A549 (cell line): ENCODE results near the gene CDH4. TPM values are rescaled to one million over a fixed set of nuclear protein-coding genes. Genes with fewer than 3 reads are reported as not detected.

Experiments used
- ATAC-seq, 2 experiments: fragments of 200-7000 bp in 1 of 2; fragments of >200 bp in 1 of 2; cut with Nextera tagmentation in 1 of 2; cut with Tn5 transposase in 1 of 2; 3 replicates each; pipeline versions ENCODE4 v1.8.0 to v1.9.1; 2018 to 2020; ENCODE audit warnings: mild to moderate bottlenecking in 1 of 2, moderate library complexity in 1 of 2
- CTCF ChIA-PET: fragments of 300-600 bp; sonication (Branson Sonifier 250); formaldehyde crosslinking; extraction: SDS; loops from one replicate; lab custom pipeline; 2021; ENCODE audit warnings: antibody characterized with exemption, inconsistent platforms; lab: Yijun Ruan, JAX
- POLR2A ChIA-PET: fragments of 350-600 bp; formaldehyde crosslinking; extraction: SDS; loops from one replicate; lab custom pipeline; 2021; ENCODE audit warnings: antibody characterized with exemption, inconsistent platforms; lab: Yijun Ruan, JAX
- DNase-seq, 2 experiments: peaks; one replicate each; pipeline versions ENCODE4 v3.0.0 to v3.0.0-alpha.2; 2011 to 2016; ENCODE audit warnings: low read depth in 1 of 2, low spot score in 1 of 2
- FAIRE-seq: peaks from 2 replicates; lab custom pipeline; 2011; peaks lifted over from hg19 to GRCh38; lab: Jason Lieb, UNC
- H3K27ac ChIP-seq, 2 experiments: fragments of >200 bp; sonication (Bioruptor Twin); formaldehyde crosslinking; 3 replicates each; pipeline ENCODE4 v1.5.1; 2016 to 2017
- H3K4me1 ChIP-seq: fragments of >200 bp; sonication (Bioruptor Twin); formaldehyde crosslinking; 3 replicates; pipeline ENCODE4 v1.6.1; 2016
- H3K4me2 ChIP-seq: fragments of >200 bp; sonication (Bioruptor Twin); formaldehyde crosslinking; 3 replicates; pipeline ENCODE4 v1.6.1; 2016
- H3K4me3 ChIP-seq: fragments of >200 bp; sonication (Bioruptor Twin); formaldehyde crosslinking; 3 replicates; pipeline ENCODE4 v1.5.1; 2016
- H3K9me3 ChIP-seq: fragments of >200 bp; sonication (Bioruptor Twin); formaldehyde crosslinking; 3 replicates; pipeline ENCODE4 v1.6.1; 2016
- CBX8 ChIP-seq: fragments of 200-600 bp; sonication (generic); IDR thresholded peaks from 2 replicates; pipeline ENCODE4 v1.6.1; 2016
- CHD4 ChIP-seq: fragments of 200-600 bp; sonication (generic); IDR thresholded peaks from 2 replicates; pipeline ENCODE4 v1.6.1; 2016; ENCODE audit warnings: antibody characterized with exemption, mild to moderate bottlenecking, borderline replicate concordance
- EHMT2 ChIP-seq: fragments of 200-600 bp; sonication (generic); IDR thresholded peaks from 2 replicates; pipeline ENCODE4 v1.6.1; 2016; ENCODE audit warnings: antibody characterized with exemption, low read depth, mild to moderate bottlenecking, moderate library complexity
- FOSL2 ChIP-seq, 2 experiments: fragments of 450-650 bp in 1 of 2; fragments of >200 bp in 1 of 2; sonication (Bioruptor Twin) in 1 of 2; formaldehyde crosslinking; IDR thresholded peaks; 2 replicates each; pipeline versions ENCODE4 v1.5.0 to v1.6.1; 2016 to 2020; ENCODE audit warnings: mild to moderate bottlenecking in 1 of 2, moderate library complexity in 1 of 2
- FOXS1 ChIP-seq: fragments of 250-450 bp; sonication (Bioruptor Pico); IDR thresholded peaks from 2 replicates; pipeline ENCODE4 v1.5.0; 2020; ENCODE audit warnings: mild to moderate bottlenecking, moderate library complexity
- GATA3 ChIP-seq: IDR thresholded peaks from 2 replicates; pipeline ENCODE4 v1.6.1; 2012; ENCODE audit warnings: borderline replicate concordance
- HDAC2 ChIP-seq: fragments of 200-600 bp; sonication (generic); IDR thresholded peaks from 2 replicates; pipeline ENCODE4 v1.6.1; 2016
- HOXB13 ChIP-seq: fragments of 250-450 bp; sonication (Bioruptor Pico); IDR thresholded peaks from 2 replicates; pipeline ENCODE4 v1.5.0; 2020; ENCODE audit warnings: low read depth, mild to moderate bottlenecking, moderate library complexity
- KDM1A ChIP-seq: fragments of 200-600 bp; sonication (generic); IDR thresholded peaks from 2 replicates; pipeline ENCODE4 v1.6.1; 2016; ENCODE audit warnings: low read depth, mild to moderate bottlenecking
- KDM5A ChIP-seq: fragments of 200-600 bp; sonication (generic); IDR thresholded peaks from 2 replicates; pipeline ENCODE4 v1.6.1; 2016; ENCODE audit warnings: antibody characterized with exemption, mild to moderate bottlenecking
- MAX ChIP-seq: IDR thresholded peaks from 2 replicates; pipeline ENCODE4 v1.6.1; 2012
- NFE2L2 ChIP-seq: fragments of 150-350 bp; conservative IDR thresholded peaks from 2 replicates; pipeline ENCODE4 v1.6.1; 2014; ENCODE audit warnings: low read length
- NPAS2 ChIP-seq: fragments of 250-450 bp; sonication (Bioruptor Pico); IDR thresholded peaks from 2 replicates; pipeline ENCODE4 v1.8.0; 2022; ENCODE audit warnings: mild to moderate bottlenecking, moderate library complexity, borderline replicate concordance
- NR3C1 ChIP-seq: fragments of >200 bp; sonication (Bioruptor Twin); formaldehyde crosslinking; IDR thresholded peaks from 3 replicates; pipeline ENCODE4 v1.6.1; 2017
- PHF8 ChIP-seq: fragments of 200-600 bp; sonication (generic); IDR thresholded peaks from 2 replicates; pipeline ENCODE4 v1.6.1; 2016; ENCODE audit warnings: low read depth, mild to moderate bottlenecking, antibody characterized with exemption, moderate library complexity, borderline replicate concordance
- POLR2A ChIP-seq: IDR thresholded peaks from 2 replicates; pipeline ENCODE4 v1.6.1; 2012; ENCODE audit warnings: mild to moderate bottlenecking, low read length
- SREBF2 ChIP-seq: fragments of 450-650 bp; IDR thresholded peaks from 2 replicates; pipeline ENCODE4 v1.6.1; 2014; ENCODE audit warnings: mild to moderate bottlenecking, moderate library complexity
- ZFP36 ChIP-seq: fragments of 450-650 bp; IDR thresholded peaks from 2 replicates; pipeline ENCODE4 v1.6.1; 2014; ENCODE audit warnings: borderline replicate concordance; ENCODE audit not compliant: partially characterized antibody
- ZSCAN20 ChIP-seq: fragments of 250-450 bp; sonication (Bioruptor Pico); IDR thresholded peaks from 2 replicates; pipeline ENCODE4 v1.8.0; 2022; ENCODE audit warnings: mild to moderate bottlenecking, moderate library complexity
- WGBS: methylation state at CpG from one replicate; pipeline ENCODE4 v1.1.6; 2017; ENCODE audit errors: missing lambda C conversion rate; 5-methylcytosine and 5-hydroxymethylcytosine counted together
- polyA plus RNA-seq, 4 experiments: library from polyadenylated mRNA; depleted of rRNA in 3 of 4; stranded (reverse); fragments of >200 nt; fragmentation: RNase III in 1 of 4; extraction: RNeasy Plus Mini Kit Qiagen cat#74134 plus additional on column Dnase treatment in 1 of 4; gene quantifications; 2 replicates in 3 of 4; 3 replicates in 1 of 4; pipeline ENCODE4 v1.2.3, GENCODE V29; 2011 to 2017
- TF ChIP-seq, protein P1 (sequence below): fragments of 150-350 bp; IDR thresholded peaks from 2 replicates; pipeline ENCODE4 v1.6.1; 2014; ENCODE audit warnings: low read depth, mild to moderate bottlenecking, low read length

The CDH4 gene
- polyA plus RNA-seq, 2 of the 4 experiments (the other 2 are of a cell fraction), result 3.4 to 10.3 TPM

- WGBS, result 81% methylated on average over 23 of the region's 25 CpGs
- POLR2A ChIA-PET, result no interaction called here
- ATAC-seq, result no peak
Observed at GRCh38 chr20:61521687-61522420, 269.8 kb downstream of the CDH4 start.

GRCh38 chr20:61522498-61523090 is 270.5 kb downstream of the CDH4 start:
- POLR2A ChIA-PET, result no interaction called here
- FAIRE-seq, result no peak
- no peak for ATAC-seq

More at GRCh38 chr20:61521687-61522420, 269.8 kb downstream of the CDH4 start:
- Histone ChIP-seq H3K4me3 (no peak overlapping the region), H3K9me3 (no peaks in the 10 kb centered on the region), H3K4me1 (no peaks in the 10 kb centered on the region), H3K4me2 (no peak overlapping the region), H3K27ac (no peak overlapping the region)
- no peak for FAIRE-seq
- DNase-seq, result no peak
- CTCF ChIA-PET, result interaction anchor here (1.2 kb wide), 1 partner anchor 23 kb away, joined by 3 read pairs; no protein-coding TSS in a partner anchor
- no peak for TF ChIP-seq CBX8
- TF ChIP-seq, protein P1, sequence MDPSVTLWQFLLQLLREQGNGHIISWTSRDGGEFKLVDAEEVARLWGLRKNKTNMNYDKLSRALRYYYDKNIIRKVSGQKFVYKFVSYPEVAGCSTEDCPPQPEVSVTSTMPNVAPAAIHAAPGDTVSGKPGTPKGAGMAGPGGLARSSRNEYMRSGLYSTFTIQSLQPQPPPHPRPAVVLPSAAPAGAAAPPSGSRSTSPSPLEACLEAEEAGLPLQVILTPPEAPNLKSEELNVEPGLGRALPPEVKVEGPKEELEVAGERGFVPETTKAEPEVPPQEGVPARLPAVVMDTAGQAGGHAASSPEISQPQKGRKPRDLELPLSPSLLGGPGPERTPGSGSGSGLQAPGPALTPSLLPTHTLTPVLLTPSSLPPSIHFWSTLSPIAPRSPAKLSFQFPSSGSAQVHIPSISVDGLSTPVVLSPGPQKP, result no peak
- no peak for TF ChIP-seq ZFP36
- TF ChIP-seq POLR2A, result no peak
- no peak for TF ChIP-seq FOXS1 (CRISPR knock-in tag)
- TF ChIP-seq KDM1A, result no peak
- no peak for TF ChIP-seq FOSL2 (IDR thresholded peaks at IDR 0.05)
- TF ChIP-seq FOSL2 (CRISPR knock-in tag; IDR thresholded peaks at IDR 0.05), result no peak
- TF ChIP-seq NFE2L2, result no peak
- TF ChIP-seq GATA3, result no peak
- no peak for TF ChIP-seq HOXB13 (CRISPR knock-in tag)
- TF ChIP-seq PHF8, result no peak

GRCh38 chr20:61523145-61523544 is 271.1 kb downstream of the CDH4 start:
- Histone ChIP-seq H3K9me3 (no peaks in the 10 kb centered on the region), H3K4me3 (no peak overlapping the region), H3K4me2 (no peak overlapping the region), H3K4me1 (no peaks in the 10 kb centered on the region), H3K27ac (no peak overlapping the region)
- no peak for FAIRE-seq
- no peak for ATAC-seq
- no peak for TF ChIP-seq NR3C1
- TF ChIP-seq EHMT2, result no peak
- TF ChIP-seq HDAC2, result no peak
- TF ChIP-seq FOXS1 (CRISPR knock-in tag), result no peak
- no peak for TF ChIP-seq KDM1A
- TF ChIP-seq NFE2L2, result no peak
- TF ChIP-seq SREBF2, result no peak
- TF ChIP-seq ZSCAN20 (CRISPR knock-in tag), result no peak
- TF ChIP-seq KDM5A, result no peak
- no peak for TF ChIP-seq NPAS2 (CRISPR knock-in tag)
- no peak for TF ChIP-seq HOXB13 (CRISPR knock-in tag)
- no peak for TF ChIP-seq CHD4
- ChIA-PET POLR2A (no interaction called here), CTCF (no interaction called here)
- 89% methylated on average over 19 of the region's 19 CpGs for WGBS
- no peak for DNase-seq

More at GRCh38 chr20:61522498-61523090, 270.5 kb downstream of the CDH4 start:
- CTCF ChIA-PET, result no interaction called here
- Histone ChIP-seq H3K4me3 (no peak overlapping the region), H3K9me3 (no peaks in the 10 kb centered on the region), H3K27ac (no peak overlapping the region), H3K4me2 (no peak overlapping the region), H3K4me1 (no peaks in the 10 kb centered on the region)
- TF ChIP-seq MAX (no peak), CHD4 (no peak)
- 86% methylated on average over 25 of the region's 25 CpGs for WGBS
- no peak for DNase-seq
